Amniotic epithelial cell (primary cell): Measurements from ENCODE around the gene NR1H3.

ENCODE experiments used
- DNase-seq: peaks from one replicate; pipeline ENCODE4 v3.0.0-alpha.2; 2010; ENCODE audit warnings: low read depth

NR1H3 gene

GRCh38 chr11:47269829-47270305 lies 12.1 kb downstream of the NR1H3 start, which contains the start of gene MADD:
Gene MADD, plus strand, starts transcription at chr11:47270133.
- peak; percentile 75 for DNase-seq

GRCh38 chr11:47270331-47271271 lies 12.8 kb downstream of the NR1H3 start:
- peak; percentile 57 for DNase-seq

GRCh38 chr11:47271328-47271727 lies 13.5 kb downstream of the NR1H3 start:
- no peak for DNase-seq

GRCh38 chr11:47271961-47272661 lies 14.3 kb downstream of the NR1H3 start:
- DNase-seq = no peak

- peak; percentile 47 for DNase-seq
These were observed 14.9 kb downstream of the NR1H3 start for GRCh38 chr11:47272706-47273105.

- no peak for DNase-seq
These were observed 16.9 kb downstream of the NR1H3 start for GRCh38 chr11:47274495-47275235.

- DNase-seq = no peak
These were observed 19.1 kb downstream of the NR1H3 start for GRCh38 chr11:47276923-47277322.

- DNase-seq = peak; percentile 27
These were observed 20.3 kb downstream of the NR1H3 start for GRCh38 chr11:47278058-47278457.

GRCh38 chr11:47278769-47279168 lies 21.0 kb downstream of the NR1H3 start:
- no peak for DNase-seq

GRCh38 chr11:47280099-47280498 lies 22.3 kb downstream of the NR1H3 start:
- DNase-seq = no peak

- no peak for DNase-seq
These were observed 23.1 kb downstream of the NR1H3 start for GRCh38 chr11:47280860-47281259.

- DNase-seq = no peak
These were observed 24.7 kb downstream of the NR1H3 start for GRCh38 chr11:47282462-47282861.

GRCh38 chr11:47284151-47284550 lies 26.4 kb downstream of the NR1H3 start:
- no peak for DNase-seq

GRCh38 chr11:47285969-47286770 lies 28.4 kb downstream of the NR1H3 start:
- DNase-seq = no peak

- DNase-seq = no peak
These were observed 30.3 kb downstream of the NR1H3 start for GRCh38 chr11:47288066-47288465.

GRCh38 chr11:47289856-47290255 lies 32.1 kb downstream of the NR1H3 start:
- no peak for DNase-seq

GRCh38 chr11:47295385-47295784 lies 37.6 kb downstream of the NR1H3 start:
- no peak for DNase-seq

- DNase-seq = no peak
These were observed 38.2 kb downstream of the NR1H3 start for GRCh38 chr11:47296045-47296444.

GRCh38 chr11:47299078-47299477 lies 41.3 kb downstream of the NR1H3 start:
- DNase-seq = no peak

- no peak for DNase-seq
These were observed 45.1 kb downstream of the NR1H3 start for GRCh38 chr11:47302853-47303252.

GRCh38 chr11:47305734-47306483 lies 48.1 kb downstream of the NR1H3 start:
- DNase-seq = no peak
